Osteoblast (primary cell): Measurements from ENCODE around the gene BBX. TPM values are rescaled to one million over a fixed set of nuclear protein-coding genes. Genes with fewer than 3 reads are reported as not detected.

Source experiments
- DNase-seq: peaks from one replicate; pipeline ENCODE4 v3.0.0; 2011; ENCODE audit warnings: low spot score, mixed read lengths; ENCODE audit not compliant: insufficient read length; ENCODE audit errors: missing footprints
- H2AFZ ChIP-seq: 2 replicates; pipeline ENCODE4 v1.6.0; 2011; ENCODE audit warnings: mild to moderate bottlenecking, low read length
- H3K27ac ChIP-seq: 2 replicates; pipeline ENCODE4 v1.5.1; 2011; ENCODE audit warnings: mild to moderate bottlenecking, low read depth, low read length, moderate library complexity
- H3K27me3 ChIP-seq: 2 replicates; pipeline ENCODE4 v1.6.0; 2012; ENCODE audit warnings: mild to moderate bottlenecking, control low read depth, inconsistent platforms, low read length, moderate library complexity; ENCODE audit not compliant: insufficient read depth
- H3K36me3 ChIP-seq: 2 replicates; pipeline ENCODE4 v1.5.1; 2011; ENCODE audit warnings: mild to moderate bottlenecking, low read length, control low read depth, moderate library complexity; ENCODE audit not compliant: insufficient read depth
- H3K4me1 ChIP-seq: 2 replicates; pipeline ENCODE4 v1.5.1; 2011; ENCODE audit warnings: mild to moderate bottlenecking, low read length, control low read depth, moderate library complexity; ENCODE audit not compliant: insufficient read depth
- H3K4me2 ChIP-seq: 2 replicates; pipeline ENCODE4 v1.6.0; 2011; ENCODE audit warnings: mild to moderate bottlenecking, low read length; ENCODE audit not compliant: insufficient read depth
- H3K4me3 ChIP-seq: fragments of 200-600 bp; sonication (generic); 3 replicates; pipeline ENCODE4 v1.5.1; 2012; ENCODE audit warnings: mild to moderate bottlenecking, low read length, inconsistent platforms; ENCODE audit not compliant: insufficient read depth
- H3K79me2 ChIP-seq: 2 replicates; pipeline ENCODE4 v1.6.0; 2012; ENCODE audit warnings: mild to moderate bottlenecking, low read length, control low read depth, inconsistent platforms; ENCODE audit not compliant: insufficient read depth
- H3K9me3 ChIP-seq: 2 replicates; pipeline ENCODE4 v1.5.1; 2011; ENCODE audit warnings: low read depth, low read length, control low read depth
- H4K20me1 ChIP-seq: 2 replicates; pipeline ENCODE4 v1.6.0; 2012; ENCODE audit warnings: mild to moderate bottlenecking, low read length, control low read depth; ENCODE audit not compliant: insufficient read depth
- total RNA-seq: library from RNA; depleted of rRNA; stranded (reverse); fragments of >200 nt; gene quantifications from 2 replicates; pipeline ENCODE4 v1.2.3, GENCODE V29; 2012
- TF ChIP-seq, protein P1 (sequence below): IDR thresholded peaks from 2 replicates; pipeline ENCODE4 v1.5.1; 2011; ENCODE audit warnings: mild to moderate bottlenecking, low read depth, low read length, moderate library complexity; ENCODE audit errors: extremely low read depth

BBX gene
- total RNA-seq, 1 donor, result 66.6 TPM

DNA sequence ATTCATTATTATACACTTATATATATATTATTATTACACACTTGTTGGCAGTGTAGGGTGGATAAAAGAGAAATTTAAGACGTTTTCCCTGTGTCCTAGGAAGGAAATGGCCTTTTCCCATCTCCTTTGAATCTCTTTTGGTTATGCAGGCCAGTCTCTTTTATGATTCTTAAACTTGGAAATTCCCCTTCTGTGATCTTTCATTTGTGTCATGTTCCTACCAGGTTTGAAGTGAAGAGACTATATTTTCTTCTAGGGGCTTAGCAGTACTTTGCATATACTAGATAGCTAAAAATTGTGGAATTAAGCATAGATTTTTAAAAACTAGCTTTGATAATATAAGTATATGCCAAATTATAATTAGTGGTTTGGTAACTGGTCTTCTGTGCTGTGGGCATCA lies 58.5 kb downstream of the BBX start:
- H3K4me1 ChIP-seq, result peaks cover 7% of the 10 kb centered on the region
- H3K36me3 ChIP-seq, result peaks cover 2% of the 10 kb centered on the region
- DNase-seq, result no peak
- H3K27me3 ChIP-seq, result no peaks in the 10 kb centered on the region
- TF ChIP-seq, protein P1, sequence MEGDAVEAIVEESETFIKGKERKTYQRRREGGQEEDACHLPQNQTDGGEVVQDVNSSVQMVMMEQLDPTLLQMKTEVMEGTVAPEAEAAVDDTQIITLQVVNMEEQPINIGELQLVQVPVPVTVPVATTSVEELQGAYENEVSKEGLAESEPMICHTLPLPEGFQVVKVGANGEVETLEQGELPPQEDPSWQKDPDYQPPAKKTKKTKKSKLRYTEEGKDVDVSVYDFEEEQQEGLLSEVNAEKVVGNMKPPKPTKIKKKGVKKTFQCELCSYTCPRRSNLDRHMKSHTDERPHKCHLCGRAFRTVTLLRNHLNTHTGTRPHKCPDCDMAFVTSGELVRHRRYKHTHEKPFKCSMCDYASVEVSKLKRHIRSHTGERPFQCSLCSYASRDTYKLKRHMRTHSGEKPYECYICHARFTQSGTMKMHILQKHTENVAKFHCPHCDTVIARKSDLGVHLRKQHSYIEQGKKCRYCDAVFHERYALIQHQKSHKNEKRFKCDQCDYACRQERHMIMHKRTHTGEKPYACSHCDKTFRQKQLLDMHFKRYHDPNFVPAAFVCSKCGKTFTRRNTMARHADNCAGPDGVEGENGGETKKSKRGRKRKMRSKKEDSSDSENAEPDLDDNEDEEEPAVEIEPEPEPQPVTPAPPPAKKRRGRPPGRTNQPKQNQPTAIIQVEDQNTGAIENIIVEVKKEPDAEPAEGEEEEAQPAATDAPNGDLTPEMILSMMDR, result no peak
- H2AFZ ChIP-seq, result no peak overlapping the region
- no peaks in the 10 kb centered on the region for H3K79me2 ChIP-seq
- H3K9me3 ChIP-seq, result no peaks in the 10 kb centered on the region
- no peak overlapping the region for H3K4me3 ChIP-seq
- H3K4me2 ChIP-seq, result no peak overlapping the region
- H4K20me1 ChIP-seq, result no peaks in the 10 kb centered on the region
- H3K27ac ChIP-seq, result no peak overlapping the region

DNA sequence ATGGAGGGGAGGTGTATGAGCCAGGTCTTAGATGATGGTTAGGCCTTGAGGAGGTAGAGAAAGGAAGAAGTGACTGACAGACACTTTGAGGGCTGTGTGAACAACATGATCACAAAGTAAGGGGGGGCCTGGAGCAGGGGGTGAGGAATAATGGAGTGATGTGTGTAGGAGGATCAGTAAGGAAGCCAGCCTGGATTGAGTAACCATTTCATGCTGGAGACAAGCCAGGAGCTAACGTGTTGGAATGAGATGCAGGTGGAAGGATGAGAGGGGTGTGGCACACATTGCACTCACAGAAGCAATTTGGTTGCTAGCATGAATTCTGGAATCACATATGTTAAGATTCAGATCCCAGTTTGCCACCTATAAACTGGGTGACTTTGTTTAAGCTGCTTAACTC lies 65.5 kb downstream of the BBX start:
- Histone ChIP-seq H2AFZ (no peak overlapping the region), H3K79me2 (peaks cover under 1% of the 10 kb centered on the region), H3K9me3 (no peaks in the 10 kb centered on the region), H3K27ac (no peak overlapping the region), H3K36me3 (no peaks in the 10 kb centered on the region), H3K4me2 (no peak overlapping the region), H4K20me1 (no peaks in the 10 kb centered on the region), H3K27me3 (no peaks in the 10 kb centered on the region), H3K4me3 (no peak overlapping the region), H3K4me1 (no peaks in the 10 kb centered on the region)
- TF ChIP-seq, protein P1, result no peak
- DNase-seq, result no peak

DNA sequence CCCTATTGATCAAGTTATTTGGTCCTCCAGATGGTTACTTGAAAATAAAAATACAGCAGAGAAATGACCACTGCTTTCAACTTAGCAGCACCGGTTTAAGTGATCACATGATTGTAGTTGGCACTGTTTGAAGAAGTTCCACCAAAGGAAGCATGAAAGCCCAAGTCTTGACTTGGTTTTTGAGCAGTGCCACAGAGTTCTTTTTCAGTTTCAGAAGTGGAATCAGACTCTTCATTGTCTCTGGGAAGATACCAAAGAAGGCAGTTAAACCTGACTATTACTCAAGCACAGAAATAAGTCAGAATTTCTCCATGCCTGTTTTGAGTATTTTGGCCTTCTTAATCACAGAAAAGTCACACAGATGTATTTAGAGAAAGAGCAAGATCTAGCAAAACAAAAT lies 66.7 kb downstream of the BBX start:
- Histone ChIP-seq H4K20me1 (no peaks in the 10 kb centered on the region), H3K79me2 (peaks cover 4% of the 10 kb centered on the region), H3K27ac (no peak overlapping the region), H3K4me2 (no peak overlapping the region), H2AFZ (no peak overlapping the region), H3K4me1 (no peaks in the 10 kb centered on the region), H3K9me3 (no peaks in the 10 kb centered on the region), H3K4me3 (no peak overlapping the region), H3K36me3 (no peaks in the 10 kb centered on the region), H3K27me3 (no peaks in the 10 kb centered on the region)
- DNase-seq, result no peak
- TF ChIP-seq, protein P1, result no peak

DNA sequence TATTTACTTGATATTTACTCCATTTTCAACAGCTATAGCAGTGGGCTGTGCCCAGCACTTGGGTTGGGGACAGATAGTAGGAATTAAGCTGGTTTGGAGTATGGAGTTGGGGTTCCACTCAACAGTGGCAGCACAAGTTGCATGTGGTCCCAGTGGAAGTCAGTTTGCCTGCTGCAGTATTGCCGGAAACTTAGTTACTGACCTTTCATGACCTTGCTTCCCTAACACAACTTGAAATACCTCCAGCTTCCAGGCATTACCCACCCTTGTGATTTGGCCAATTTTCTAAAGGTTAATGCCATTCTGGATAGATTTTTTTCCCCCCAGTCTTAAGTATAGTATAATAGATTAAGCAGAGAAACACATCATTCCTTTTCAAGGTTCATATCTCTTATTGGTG lies 68.0 kb downstream of the BBX start:
- TF ChIP-seq, protein P1, result no peak
- Histone ChIP-seq H3K4me2 (no peak overlapping the region), H3K36me3 (no peaks in the 10 kb centered on the region), H4K20me1 (no peaks in the 10 kb centered on the region), H3K79me2 (peaks cover 4% of the 10 kb centered on the region), H3K27me3 (no peaks in the 10 kb centered on the region), H3K4me3 (no peak overlapping the region), H3K4me1 (no peaks in the 10 kb centered on the region), H3K9me3 (no peaks in the 10 kb centered on the region), H3K27ac (no peak overlapping the region), H2AFZ (no peak overlapping the region)
- DNase-seq, result no peak
